Panc1 (cell line): Measurements from ENCODE around the gene CAP1.

ENCODE experiments used
- POLR2AphosphoS5 ChIP-seq: IDR thresholded peaks from 2 replicates; pipeline ENCODE4 v1.6.1; 2012; ENCODE audit warnings: mild to moderate bottlenecking, low read depth, low read length, moderate library complexity
- TCF7L2 ChIP-seq: IDR thresholded peaks from 2 replicates; pipeline ENCODE4 v1.6.1; 2011; ENCODE audit warnings: mild to moderate bottlenecking, low read depth, low read length, inconsistent platforms
- TF ChIP-seq, protein P1 (sequence below): fragments of 450-650 bp; IDR thresholded peaks from 2 replicates; pipeline ENCODE4 v1.5.1; 2017; ENCODE audit warnings: mild to moderate bottlenecking
- TF ChIP-seq, protein P2 (sequence below), 2 experiments: IDR thresholded peaks; 2 replicates each; pipeline ENCODE4 v1.6.1; 2011 to 2012; ENCODE audit warnings: low read depth in 2 of 2, control low read depth in 1 of 2, low read length in 1 of 2, mild to moderate bottlenecking in 1 of 2, moderate library complexity in 1 of 2; ENCODE audit not compliant: insufficient read depth in 1 of 2

GRCh38 chr1:40047769-40048168 is 7.2 kb downstream of the CAP1 start:
- TF ChIP-seq, protein P1, sequence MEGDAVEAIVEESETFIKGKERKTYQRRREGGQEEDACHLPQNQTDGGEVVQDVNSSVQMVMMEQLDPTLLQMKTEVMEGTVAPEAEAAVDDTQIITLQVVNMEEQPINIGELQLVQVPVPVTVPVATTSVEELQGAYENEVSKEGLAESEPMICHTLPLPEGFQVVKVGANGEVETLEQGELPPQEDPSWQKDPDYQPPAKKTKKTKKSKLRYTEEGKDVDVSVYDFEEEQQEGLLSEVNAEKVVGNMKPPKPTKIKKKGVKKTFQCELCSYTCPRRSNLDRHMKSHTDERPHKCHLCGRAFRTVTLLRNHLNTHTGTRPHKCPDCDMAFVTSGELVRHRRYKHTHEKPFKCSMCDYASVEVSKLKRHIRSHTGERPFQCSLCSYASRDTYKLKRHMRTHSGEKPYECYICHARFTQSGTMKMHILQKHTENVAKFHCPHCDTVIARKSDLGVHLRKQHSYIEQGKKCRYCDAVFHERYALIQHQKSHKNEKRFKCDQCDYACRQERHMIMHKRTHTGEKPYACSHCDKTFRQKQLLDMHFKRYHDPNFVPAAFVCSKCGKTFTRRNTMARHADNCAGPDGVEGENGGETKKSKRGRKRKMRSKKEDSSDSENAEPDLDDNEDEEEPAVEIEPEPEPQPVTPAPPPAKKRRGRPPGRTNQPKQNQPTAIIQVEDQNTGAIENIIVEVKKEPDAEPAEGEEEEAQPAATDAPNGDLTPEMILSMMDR = no peak
- TF ChIP-seq POLR2AphosphoS5 = no peak
- TF ChIP-seq, protein P2, sequence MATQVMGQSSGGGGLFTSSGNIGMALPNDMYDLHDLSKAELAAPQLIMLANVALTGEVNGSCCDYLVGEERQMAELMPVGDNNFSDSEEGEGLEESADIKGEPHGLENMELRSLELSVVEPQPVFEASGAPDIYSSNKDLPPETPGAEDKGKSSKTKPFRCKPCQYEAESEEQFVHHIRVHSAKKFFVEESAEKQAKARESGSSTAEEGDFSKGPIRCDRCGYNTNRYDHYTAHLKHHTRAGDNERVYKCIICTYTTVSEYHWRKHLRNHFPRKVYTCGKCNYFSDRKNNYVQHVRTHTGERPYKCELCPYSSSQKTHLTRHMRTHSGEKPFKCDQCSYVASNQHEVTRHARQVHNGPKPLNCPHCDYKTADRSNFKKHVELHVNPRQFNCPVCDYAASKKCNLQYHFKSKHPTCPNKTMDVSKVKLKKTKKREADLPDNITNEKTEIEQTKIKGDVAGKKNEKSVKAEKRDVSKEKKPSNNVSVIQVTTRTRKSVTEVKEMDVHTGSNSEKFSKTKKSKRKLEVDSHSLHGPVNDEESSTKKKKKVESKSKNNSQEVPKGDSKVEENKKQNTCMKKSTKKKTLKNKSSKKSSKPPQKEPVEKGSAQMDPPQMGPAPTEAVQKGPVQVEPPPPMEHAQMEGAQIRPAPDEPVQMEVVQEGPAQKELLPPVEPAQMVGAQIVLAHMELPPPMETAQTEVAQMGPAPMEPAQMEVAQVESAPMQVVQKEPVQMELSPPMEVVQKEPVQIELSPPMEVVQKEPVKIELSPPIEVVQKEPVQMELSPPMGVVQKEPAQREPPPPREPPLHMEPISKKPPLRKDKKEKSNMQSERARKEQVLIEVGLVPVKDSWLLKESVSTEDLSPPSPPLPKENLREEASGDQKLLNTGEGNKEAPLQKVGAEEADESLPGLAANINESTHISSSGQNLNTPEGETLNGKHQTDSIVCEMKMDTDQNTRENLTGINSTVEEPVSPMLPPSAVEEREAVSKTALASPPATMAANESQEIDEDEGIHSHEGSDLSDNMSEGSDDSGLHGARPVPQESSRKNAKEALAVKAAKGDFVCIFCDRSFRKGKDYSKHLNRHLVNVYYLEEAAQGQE (IDR thresholded peaks at IDR 0.05; ENCODE audit: insufficient read depth in 1 of 2, low read depth in 2 of 2, low read length in 1 of 2) = no peak
- TF ChIP-seq TCF7L2 = no peak
